ENCODE measurements around the gene RGS9.

Gene RGS9

GRCh38 chr17:65184235-65184959, 47.2 kb downstream of the RGS9 start:
- H3K9me3 ChIP-seq (ENCODE audit: control insufficient read depth in 1 of 2, low read length in 2 of 2): no peaks in the 10 kb centered on the region
- no peak overlapping the region for H3K4me3 ChIP-seq (ENCODE audit: low read depth in 1 of 2, low read length in 2 of 2)
- no peaks in the 10 kb centered on the region for H3K36me3 ChIP-seq (ENCODE audit: control insufficient read depth in 1 of 2, insufficient read depth in 2 of 2, low read length in 2 of 2)
- H3K4me1 ChIP-seq (ENCODE audit: control insufficient read depth in 1 of 2, insufficient read depth in 2 of 2, low read length in 2 of 2): peaks cover 0 to 8% of the 10 kb centered on the region in 2 donors
- no peak overlapping the region for H3K27ac ChIP-seq (ENCODE audit: low read length)
- no peaks in the 10 kb centered on the region for H3K27me3 ChIP-seq (ENCODE audit: low read depth, low read length)

- Histone ChIP-seq H3K4me1 (ENCODE audit: control insufficient read depth in 1 of 2, insufficient read depth in 2 of 2, low read length in 2 of 2) (peaks cover 0 to 8% of the 10 kb centered on the region in 2 donors), H3K27ac (ENCODE audit: low read length) (no peak overlapping the region), H3K9me3 (ENCODE audit: control insufficient read depth in 1 of 2, low read length in 2 of 2) (no peaks in the 10 kb centered on the region), H3K36me3 (ENCODE audit: control insufficient read depth in 1 of 2, insufficient read depth in 2 of 2, low read length in 2 of 2) (no peaks in the 10 kb centered on the region), H3K4me3 (ENCODE audit: low read depth in 1 of 2, low read length in 2 of 2) (no peak overlapping the region), H3K27me3 (ENCODE audit: low read depth, low read length) (no peaks in the 10 kb centered on the region)
Measured at GRCh38 chr17:65185062-65185461, 47.9 kb downstream of the RGS9 start.

DNA sequence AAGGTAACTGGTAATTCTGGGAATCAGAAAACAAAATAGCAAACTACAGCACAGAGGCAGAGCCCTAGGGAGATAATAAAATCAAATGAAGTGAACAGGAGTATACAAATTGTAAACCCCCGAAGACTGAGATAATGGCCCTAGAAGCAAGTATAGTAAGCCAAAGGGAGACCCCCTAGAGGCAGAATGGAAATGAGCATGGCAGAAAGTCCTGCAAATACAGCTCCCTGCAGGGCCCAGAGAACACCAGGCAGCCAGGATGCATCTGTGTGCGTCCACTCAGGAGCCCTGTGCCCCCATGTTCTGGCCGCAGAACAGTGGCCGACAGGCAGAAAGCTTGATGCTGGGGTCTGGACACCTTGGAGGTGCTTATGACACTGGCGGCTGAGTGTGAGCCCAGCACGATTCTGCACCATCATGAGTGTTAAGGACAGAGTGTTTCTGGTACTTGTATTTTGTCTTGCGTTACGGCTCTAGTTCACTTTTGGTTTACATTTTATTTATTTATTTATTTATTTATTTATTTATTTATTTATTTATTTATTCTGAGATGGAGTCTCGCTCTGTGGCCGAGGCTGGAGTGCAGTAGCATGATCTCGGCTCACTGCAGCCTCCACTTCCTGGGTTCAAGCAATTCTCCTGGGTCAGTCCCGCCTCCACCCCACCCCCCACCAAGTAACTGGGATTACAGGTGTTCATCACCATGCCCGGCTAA, 48.7 kb downstream of the RGS9 start:
- Histone ChIP-seq H3K27ac (ENCODE audit: low read length) (no peak overlapping the region), H3K4me1 (ENCODE audit: control insufficient read depth in 1 of 2, insufficient read depth in 2 of 2, low read length in 2 of 2) (peaks cover 0 to 8% of the 10 kb centered on the region in 2 donors), H3K36me3 (ENCODE audit: control insufficient read depth in 1 of 2, insufficient read depth in 2 of 2, low read length in 2 of 2) (no peaks in the 10 kb centered on the region), H3K4me3 (ENCODE audit: low read depth in 1 of 2, low read length in 2 of 2) (no peak overlapping the region), H3K9me3 (ENCODE audit: control insufficient read depth in 1 of 2, low read length in 2 of 2) (no peaks in the 10 kb centered on the region), H3K27me3 (ENCODE audit: low read depth, low read length) (no peaks in the 10 kb centered on the region)

DNA sequence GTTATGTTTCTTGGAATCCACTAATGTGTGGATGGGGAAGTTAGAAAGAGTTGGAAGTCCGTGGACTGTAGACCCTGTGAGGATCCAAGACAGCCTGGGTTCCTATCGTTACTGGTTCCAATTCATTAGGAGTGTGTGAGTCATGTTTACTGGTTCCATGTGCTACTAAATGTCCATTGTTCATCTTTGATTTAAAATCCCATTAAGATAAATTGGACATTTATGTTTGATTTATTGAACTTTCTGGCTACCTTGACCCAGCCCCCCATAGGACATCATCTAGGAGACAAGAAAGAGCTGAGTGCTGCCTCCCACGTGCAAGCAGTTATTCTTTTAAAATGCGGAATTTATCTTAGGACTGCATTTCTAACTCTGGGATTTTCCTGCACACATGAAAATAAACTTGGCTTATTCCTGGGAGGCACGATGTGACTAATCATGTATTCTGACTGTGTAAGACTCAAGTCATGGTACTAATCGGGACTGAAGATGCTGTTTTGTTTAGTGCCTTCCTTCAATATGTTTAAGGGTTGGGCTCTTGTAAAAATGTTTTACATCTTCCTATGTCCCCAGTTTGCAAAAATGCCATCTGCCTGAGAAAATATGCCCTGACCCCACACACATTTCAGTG, 53.4 kb downstream of the RGS9 start:
- H3K4me1 ChIP-seq (ENCODE audit: control insufficient read depth in 1 of 2, insufficient read depth in 2 of 2, low read length in 2 of 2): no peaks in the 10 kb centered on the region
- H3K27ac ChIP-seq (ENCODE audit: low read length): no peak overlapping the region
- no peak overlapping the region for H3K4me3 ChIP-seq (ENCODE audit: low read depth in 1 of 2, low read length in 2 of 2)
- no peaks in the 10 kb centered on the region for H3K9me3 ChIP-seq (ENCODE audit: control insufficient read depth in 1 of 2, low read length in 2 of 2)
- no peaks in the 10 kb centered on the region for H3K27me3 ChIP-seq (ENCODE audit: low read depth, low read length)
- H3K36me3 ChIP-seq (ENCODE audit: control insufficient read depth in 1 of 2, insufficient read depth in 2 of 2, low read length in 2 of 2): no peaks in the 10 kb centered on the region

DNA sequence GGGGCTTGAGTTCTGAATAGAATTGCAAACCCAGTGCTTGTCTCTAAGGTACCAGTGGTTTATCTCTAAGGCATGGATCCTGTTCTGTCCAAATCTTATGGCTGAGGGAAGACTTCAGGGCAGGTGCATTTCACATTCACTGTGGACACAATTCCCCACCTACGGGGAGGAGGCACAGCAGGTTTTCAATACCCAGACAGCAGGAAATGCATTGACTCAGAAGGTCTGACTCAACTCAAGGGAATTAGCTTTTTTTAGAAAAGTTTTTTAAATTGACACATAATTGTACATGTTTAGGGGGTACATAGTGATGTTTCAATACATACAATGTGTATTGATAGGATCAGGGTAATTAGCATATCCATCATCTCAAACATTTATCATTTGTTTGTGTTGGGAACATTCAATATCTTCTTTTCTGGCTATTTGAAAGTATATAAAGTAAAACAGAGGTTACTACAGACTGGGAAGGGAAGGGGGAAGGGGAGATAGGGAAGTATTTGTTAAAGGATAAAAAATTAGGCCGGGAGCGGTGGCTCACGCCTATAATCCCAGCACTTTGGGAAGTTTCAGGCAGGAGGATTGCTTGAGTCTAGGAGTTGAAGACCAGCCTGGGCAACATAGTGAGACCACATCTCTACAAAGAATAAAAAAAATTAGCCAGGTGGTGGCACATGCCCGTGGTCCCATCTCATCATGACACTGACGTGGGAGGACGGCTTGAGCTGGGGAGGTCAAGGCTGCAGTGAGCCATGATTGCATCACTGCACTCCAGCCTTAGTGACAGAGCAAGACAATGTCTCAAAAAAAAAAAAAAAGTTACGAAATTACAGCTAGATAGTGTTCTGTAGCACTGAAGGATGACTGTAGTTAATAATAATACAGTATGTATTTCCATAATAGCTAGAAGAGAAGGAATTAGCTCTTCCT, 54.9 kb downstream of the RGS9 start:
- H3K4me1 ChIP-seq (ENCODE audit: control insufficient read depth in 1 of 2, insufficient read depth in 2 of 2, low read length in 2 of 2): no peaks in the 10 kb centered on the region
- no peaks in the 10 kb centered on the region for H3K9me3 ChIP-seq (ENCODE audit: control insufficient read depth in 1 of 2, low read length in 2 of 2)
- no peaks in the 10 kb centered on the region for H3K27me3 ChIP-seq (ENCODE audit: low read depth, low read length)
- H3K36me3 ChIP-seq (ENCODE audit: control insufficient read depth in 1 of 2, insufficient read depth in 2 of 2, low read length in 2 of 2): no peaks in the 10 kb centered on the region
- H3K4me3 ChIP-seq (ENCODE audit: low read depth in 1 of 2, low read length in 2 of 2): no peak overlapping the region
- no peak overlapping the region for H3K27ac ChIP-seq (ENCODE audit: low read length)

DNA sequence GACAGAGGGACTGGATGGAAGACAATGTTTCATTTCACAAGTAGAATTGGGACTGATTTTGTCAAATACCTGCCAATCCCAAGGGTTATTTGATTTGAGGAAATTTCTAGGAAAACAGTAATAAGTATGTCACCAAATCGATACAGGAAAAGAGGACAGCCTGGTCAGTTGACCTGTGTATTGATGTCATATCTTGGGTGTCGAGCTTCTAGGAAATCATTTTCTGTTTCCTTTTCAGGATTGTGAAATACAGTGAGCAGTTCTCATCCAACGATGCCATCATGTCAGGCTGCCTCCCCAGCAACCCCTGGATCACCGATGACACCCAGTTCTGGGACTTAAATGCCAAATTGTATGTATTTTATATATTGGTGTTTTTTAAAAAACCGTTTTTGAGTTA, 56.1 kb downstream of the RGS9 start:
- Histone ChIP-seq H3K27me3 (ENCODE audit: low read depth, low read length) (no peaks in the 10 kb centered on the region), H3K4me3 (ENCODE audit: low read depth in 1 of 2, low read length in 2 of 2) (no peak overlapping the region), H3K36me3 (ENCODE audit: control insufficient read depth in 1 of 2, insufficient read depth in 2 of 2, low read length in 2 of 2) (no peaks in the 10 kb centered on the region), H3K27ac (ENCODE audit: low read length) (no peak overlapping the region), H3K4me1 (ENCODE audit: control insufficient read depth in 1 of 2, insufficient read depth in 2 of 2, low read length in 2 of 2) (no peaks in the 10 kb centered on the region), H3K9me3 (ENCODE audit: control insufficient read depth in 1 of 2, low read length in 2 of 2) (no peaks in the 10 kb centered on the region)

DNA sequence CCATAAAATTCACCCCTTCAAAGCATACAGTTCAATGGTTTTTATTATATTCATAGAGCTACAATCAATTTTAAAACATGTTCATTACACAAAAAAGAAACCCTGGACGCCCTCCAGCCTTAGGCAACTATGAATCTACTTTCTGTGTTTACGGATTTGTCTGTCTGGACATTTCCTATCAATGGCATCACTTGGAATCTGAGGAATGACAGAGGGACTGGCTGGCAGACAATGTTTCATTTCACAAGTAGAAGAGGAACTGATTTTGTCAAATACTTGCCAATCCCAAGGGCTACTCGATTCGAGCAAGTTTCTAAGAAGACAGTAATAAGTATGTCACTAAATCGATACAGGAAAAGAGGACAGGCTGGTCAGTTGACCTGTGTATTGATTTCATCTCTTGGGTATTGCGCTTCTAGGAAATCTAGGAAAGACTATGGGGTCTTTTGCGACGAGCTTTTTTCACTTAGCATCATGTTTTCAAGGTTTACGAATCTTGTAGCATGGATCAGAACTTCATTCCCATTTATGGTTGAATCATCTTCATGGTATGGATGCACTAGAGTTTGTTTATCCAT, 56.6 kb downstream of the RGS9 start:
- H3K27me3 ChIP-seq (ENCODE audit: low read depth, low read length): no peaks in the 10 kb centered on the region
- no peak overlapping the region for H3K27ac ChIP-seq (ENCODE audit: low read length)
- H3K4me3 ChIP-seq (ENCODE audit: low read depth in 1 of 2, low read length in 2 of 2): no peak overlapping the region
- H3K9me3 ChIP-seq (ENCODE audit: control insufficient read depth in 1 of 2, low read length in 2 of 2): no peaks in the 10 kb centered on the region
- no peaks in the 10 kb centered on the region for H3K4me1 ChIP-seq (ENCODE audit: control insufficient read depth in 1 of 2, insufficient read depth in 2 of 2, low read length in 2 of 2)
- H3K36me3 ChIP-seq (ENCODE audit: control insufficient read depth in 1 of 2, insufficient read depth in 2 of 2, low read length in 2 of 2): no peaks in the 10 kb centered on the region

GRCh38 chr17:65194670-65195334, 57.6 kb downstream of the RGS9 start:
- Histone ChIP-seq H3K27me3 (ENCODE audit: low read depth, low read length) (no peaks in the 10 kb centered on the region), H3K9me3 (ENCODE audit: control insufficient read depth in 1 of 2, low read length in 2 of 2) (no peaks in the 10 kb centered on the region), H3K4me1 (ENCODE audit: control insufficient read depth in 1 of 2, insufficient read depth in 2 of 2, low read length in 2 of 2) (no peaks in the 10 kb centered on the region), H3K36me3 (ENCODE audit: control insufficient read depth in 1 of 2, insufficient read depth in 2 of 2, low read length in 2 of 2) (no peaks in the 10 kb centered on the region), H3K4me3 (ENCODE audit: low read depth in 1 of 2, low read length in 2 of 2) (no peak overlapping the region), H3K27ac (ENCODE audit: low read length) (no peak overlapping the region)

- no peak overlapping the region for H3K4me3 ChIP-seq (ENCODE audit: low read depth in 1 of 2, low read length in 2 of 2)
- H3K36me3 ChIP-seq (ENCODE audit: control insufficient read depth in 1 of 2, insufficient read depth in 2 of 2, low read length in 2 of 2): no peaks in the 10 kb centered on the region
- H3K4me1 ChIP-seq (ENCODE audit: control insufficient read depth in 1 of 2, insufficient read depth in 2 of 2, low read length in 2 of 2): no peaks in the 10 kb centered on the region
- no peak overlapping the region for H3K27ac ChIP-seq (ENCODE audit: low read length)
- no peaks in the 10 kb centered on the region for H3K9me3 ChIP-seq (ENCODE audit: control insufficient read depth in 1 of 2, low read length in 2 of 2)
- H3K27me3 ChIP-seq (ENCODE audit: low read depth, low read length): no peaks in the 10 kb centered on the region
Measured at GRCh38 chr17:65195716-65196115, 58.5 kb downstream of the RGS9 start.

DNA sequence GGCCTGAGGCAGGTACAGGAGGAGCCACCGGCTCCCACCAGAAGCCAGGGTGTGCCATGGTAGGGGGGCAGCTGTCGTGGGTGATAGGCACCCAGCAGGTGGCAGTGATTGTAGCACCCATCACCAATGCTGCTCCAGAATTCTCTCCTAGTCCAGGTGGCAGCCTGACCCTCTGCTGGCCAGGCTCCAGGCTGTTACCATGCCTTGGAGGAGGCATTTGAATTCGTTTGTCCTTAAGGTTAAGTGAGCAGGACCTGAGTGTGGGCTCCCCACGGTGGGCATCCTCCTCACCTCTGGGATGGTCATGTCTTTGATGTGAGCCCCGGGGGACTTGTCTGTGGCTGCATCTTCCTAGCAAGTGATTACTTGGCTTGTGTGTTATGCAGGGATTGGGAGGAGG, 59.4 kb downstream of the RGS9 start:
- no peak overlapping the region for H3K27ac ChIP-seq (ENCODE audit: low read length)
- no peaks in the 10 kb centered on the region for H3K27me3 ChIP-seq (ENCODE audit: low read depth, low read length)
- H3K36me3 ChIP-seq (ENCODE audit: control insufficient read depth in 1 of 2, insufficient read depth in 2 of 2, low read length in 2 of 2): no peaks in the 10 kb centered on the region
- no peak overlapping the region for H3K4me3 ChIP-seq (ENCODE audit: low read depth in 1 of 2, low read length in 2 of 2)
- H3K9me3 ChIP-seq (ENCODE audit: control insufficient read depth in 1 of 2, low read length in 2 of 2): no peaks in the 10 kb centered on the region
- no peaks in the 10 kb centered on the region for H3K4me1 ChIP-seq (ENCODE audit: control insufficient read depth in 1 of 2, insufficient read depth in 2 of 2, low read length in 2 of 2)
